CD4-positive, alpha-beta T cell treated with Interferon alpha-2 for 1 hour (primary cell): ENCODE data around the gene HFM1.
"Not testable (repeated sequence)": the region's sequence is repeated elsewhere in the genome, so short reads cannot be mapped to it uniquely, and the experiment has no call there.

Experiments
- DNase-seq, 2 donors: peaks; one replicate each; pipeline ENCODE4 v3.0.0-alpha.2; 2020 to 2022

The HFM1 gene

DNA sequence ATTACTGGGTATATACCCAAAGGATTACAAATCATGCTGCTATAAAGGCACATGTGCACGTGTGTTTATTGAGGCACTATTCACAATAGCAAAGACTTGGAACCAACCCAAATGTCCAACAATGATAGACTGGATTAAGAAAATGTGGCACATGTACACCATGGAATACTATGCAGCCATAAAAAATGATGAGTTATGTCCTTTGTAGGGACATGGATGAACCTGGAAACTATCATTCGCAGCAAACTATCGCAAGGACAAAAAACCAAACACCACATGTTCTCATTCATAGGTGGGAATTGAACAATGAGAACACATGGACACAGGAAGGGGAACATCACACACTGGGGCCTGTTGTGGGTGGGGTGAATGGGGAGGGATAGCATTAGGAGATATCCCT, 32.4 kb downstream of the HFM1 start:
- not testable (repeated sequence) for DNase-seq

- no peak for DNase-seq
These were observed 55.1 kb downstream of the HFM1 start for GRCh38 chr1:91349524-91349923.

GRCh38 chr1:91346824-91347223, 57.8 kb downstream of the HFM1 start:
- DNase-seq = no peak

- DNase-seq = no peak
These were observed 59.1 kb downstream of the HFM1 start for GRCh38 chr1:91345395-91346005.

- DNase-seq = no peak
These were observed 66.1 kb downstream of the HFM1 start for GRCh38 chr1:91338501-91338900.

DNA sequence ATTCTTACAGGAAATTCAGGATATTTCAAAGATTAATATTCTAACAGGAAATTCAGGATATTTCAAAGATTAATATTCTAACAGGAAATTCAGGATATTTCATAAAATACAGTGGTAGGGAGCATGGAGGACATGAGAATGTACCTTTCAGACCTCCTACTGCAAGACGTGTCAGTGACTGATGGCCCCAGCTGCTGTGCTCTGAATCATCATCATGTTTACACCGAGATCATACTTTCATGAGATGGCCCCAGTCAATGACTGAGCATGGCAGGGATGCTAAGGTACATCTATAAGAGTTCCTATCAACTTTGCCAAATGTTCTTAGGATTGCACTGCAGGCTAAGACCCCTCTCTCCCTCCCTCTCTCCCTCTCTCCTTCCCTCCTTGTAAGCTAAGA, 69.0 kb downstream of the HFM1 start:
- no peak for DNase-seq

DNA sequence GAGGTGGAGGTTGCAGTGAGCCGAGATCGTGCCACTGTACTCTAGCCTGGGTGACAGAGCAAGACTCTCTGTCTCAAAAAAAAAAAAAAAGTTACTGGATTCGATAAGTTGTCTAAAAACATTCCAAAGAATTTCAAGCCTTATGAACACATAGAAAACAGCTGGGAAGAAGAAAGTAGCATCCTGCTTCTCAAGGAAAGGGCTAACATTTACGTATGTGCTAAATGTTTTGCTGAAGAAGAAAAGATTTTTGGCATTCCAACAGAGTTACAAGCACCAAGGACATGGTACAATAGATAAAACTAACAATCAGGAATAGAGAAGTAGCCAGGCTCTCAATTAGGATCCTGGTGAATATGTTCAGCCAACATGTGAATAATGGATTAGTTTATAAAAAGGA, 69.8 kb downstream of the HFM1 start:
- DNase-seq = no peak

DNA sequence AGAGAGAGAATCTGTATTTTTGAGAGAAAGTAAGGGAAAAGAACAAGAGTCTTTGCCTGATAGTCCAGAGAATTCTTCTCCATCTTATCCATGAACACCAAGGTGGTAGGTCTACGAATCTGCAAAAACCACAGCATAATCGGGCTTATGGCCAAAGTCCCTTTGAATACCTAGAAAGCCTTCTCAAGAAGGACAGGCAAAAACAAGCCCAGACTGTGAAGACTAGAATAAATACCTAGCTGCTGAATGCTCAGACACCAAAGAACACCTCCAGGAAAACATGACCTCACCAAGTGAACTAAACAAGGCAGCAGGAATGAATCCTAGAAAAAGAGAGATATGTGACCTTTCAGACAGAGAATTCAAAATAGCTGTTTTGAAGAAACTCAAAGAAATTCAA, 79.2 kb downstream of the HFM1 start:
- no peak for DNase-seq

GRCh38 chr1:91314643-91315042, 90.0 kb downstream of the HFM1 start:
- no peak for DNase-seq

DNA sequence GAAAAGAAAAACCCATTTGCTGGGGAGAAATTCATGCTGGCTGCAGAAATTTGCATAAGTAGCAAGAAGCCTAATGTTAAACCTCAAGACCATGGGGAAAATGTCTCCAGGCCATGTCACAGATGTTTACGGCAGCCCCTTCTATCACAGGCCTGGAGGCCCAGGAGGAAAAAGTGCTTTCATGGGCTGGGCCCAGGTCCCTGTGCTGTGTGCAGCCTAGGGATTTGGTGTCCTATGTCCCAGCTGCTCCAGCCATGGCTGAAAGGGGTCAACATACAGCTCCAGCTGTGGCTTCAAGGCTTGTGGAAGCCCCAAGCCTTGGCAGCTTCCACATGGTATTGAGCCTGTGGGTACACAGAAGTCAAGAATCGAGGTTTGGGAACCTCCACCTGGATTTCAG, 93.0 kb downstream of the HFM1 start:
- DNase-seq = no peak

DNA sequence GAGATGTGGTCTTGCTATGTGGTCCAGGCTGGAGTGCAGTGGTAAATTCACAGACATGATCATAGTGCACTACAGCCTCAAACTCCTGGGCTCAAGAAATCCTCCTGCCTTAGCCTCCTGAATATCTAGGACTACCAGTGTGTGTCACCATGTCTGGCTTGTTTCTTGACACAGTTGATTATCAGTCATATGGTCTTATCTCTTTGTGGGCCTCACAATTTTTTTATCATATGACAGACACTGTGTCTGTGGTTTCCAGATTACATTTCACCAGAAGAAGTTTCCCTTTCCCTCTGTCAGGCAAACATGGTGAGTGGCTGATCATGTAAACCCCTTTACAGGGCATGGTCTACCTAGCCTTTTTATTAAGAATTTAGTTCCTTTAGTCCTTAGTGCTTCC, 96.1 kb downstream of the HFM1 start:
- DNase-seq = no peak

- DNase-seq = no peak
These were observed 96.7 kb downstream of the HFM1 start for GRCh38 chr1:91307784-91308409.

DNA sequence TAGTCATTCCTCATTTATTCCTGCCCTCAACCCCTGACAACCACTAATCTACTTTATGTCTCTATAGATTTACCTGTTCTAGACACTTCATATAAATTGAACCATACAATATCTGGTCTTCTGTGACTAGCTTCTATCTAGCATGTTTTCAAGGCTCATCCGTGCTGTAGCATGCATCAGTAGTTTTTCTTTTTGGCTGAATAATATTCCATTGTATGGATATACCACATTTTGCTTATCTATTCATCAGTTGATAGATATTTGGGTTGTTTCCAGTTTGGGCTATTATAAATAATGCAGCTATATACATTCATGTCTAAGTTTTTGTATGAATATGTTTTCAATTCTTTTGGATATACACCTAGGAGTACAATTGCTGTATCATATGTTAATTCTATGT, 101.5 kb downstream of the HFM1 start:
- DNase-seq = no peak

GRCh38 chr1:91288843-91289553, 115.6 kb downstream of the HFM1 start:
- not testable (repeated sequence) for DNase-seq

DNA sequence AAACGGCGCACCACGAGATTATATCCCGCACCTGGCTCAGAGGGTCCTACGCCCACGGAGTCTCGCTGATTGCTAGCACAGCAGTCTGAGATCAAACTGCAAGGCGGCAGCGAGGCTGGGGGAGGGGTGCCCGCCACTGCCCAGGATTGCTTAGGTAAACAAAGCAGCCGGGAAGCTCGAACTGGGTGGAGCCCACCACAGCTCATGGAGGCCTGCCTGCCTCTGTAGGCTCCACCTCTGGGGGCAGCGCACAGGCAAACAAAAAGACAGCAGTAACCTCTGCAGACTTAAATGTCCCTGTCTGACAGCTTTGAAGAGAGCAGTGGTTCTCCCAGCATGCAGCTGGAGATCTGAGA, 117.7 kb downstream of the HFM1 start:
- DNase-seq = not testable (repeated sequence)

- DNase-seq = not testable (repeated sequence)
These were observed 118.2 kb downstream of the HFM1 start for GRCh38 chr1:91286259-91286961.

GRCh38 chr1:91283421-91283726, 121.3 kb downstream of the HFM1 start:
- no peak for DNase-seq

GRCh38 chr1:91282695-91283420, 121.8 kb downstream of the HFM1 start:
- peak; percentile 28 to 52 for DNase-seq

- no peak for DNase-seq
These were observed 122.9 kb downstream of the HFM1 start for GRCh38 chr1:91281782-91282181.

DNA sequence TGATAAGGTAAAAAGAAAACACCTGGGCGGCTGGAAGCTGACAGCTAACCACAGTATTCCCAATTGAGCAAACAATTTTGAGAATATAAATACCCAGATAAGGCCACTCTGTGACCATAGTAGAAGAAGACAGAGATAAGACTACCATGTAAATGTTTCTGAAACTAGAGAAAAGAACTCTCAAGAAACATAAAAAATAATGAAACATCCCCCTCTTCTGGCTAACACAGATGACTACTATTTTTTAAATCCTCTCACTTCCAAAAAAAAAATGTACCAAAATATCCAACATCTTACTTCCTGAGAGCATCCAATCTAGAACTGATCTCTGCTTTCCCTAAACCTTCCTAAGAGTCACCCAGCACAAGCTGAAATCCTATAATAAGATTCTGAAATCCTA, 125.9 kb downstream of the HFM1 start:
- no peak for DNase-seq

DNA sequence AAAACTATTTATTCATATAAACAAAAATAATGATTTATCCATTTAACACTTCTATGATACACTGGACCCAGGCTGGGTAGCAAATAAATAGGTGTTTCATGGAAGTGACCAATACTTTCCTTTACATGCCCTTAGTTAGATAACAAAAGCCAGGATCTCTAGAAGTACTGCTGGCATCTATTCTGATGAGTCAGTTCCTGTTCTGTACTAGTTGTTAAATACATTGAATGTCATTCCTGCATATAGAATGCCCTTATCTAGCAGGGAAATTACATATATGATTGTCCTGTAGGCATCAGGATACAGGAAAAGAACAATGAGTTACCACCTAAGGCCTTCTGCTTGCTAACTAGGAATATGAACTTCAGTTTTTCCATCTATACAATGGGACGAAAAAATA, 130.8 kb downstream of the HFM1 start:
- no peak for DNase-seq

DNA sequence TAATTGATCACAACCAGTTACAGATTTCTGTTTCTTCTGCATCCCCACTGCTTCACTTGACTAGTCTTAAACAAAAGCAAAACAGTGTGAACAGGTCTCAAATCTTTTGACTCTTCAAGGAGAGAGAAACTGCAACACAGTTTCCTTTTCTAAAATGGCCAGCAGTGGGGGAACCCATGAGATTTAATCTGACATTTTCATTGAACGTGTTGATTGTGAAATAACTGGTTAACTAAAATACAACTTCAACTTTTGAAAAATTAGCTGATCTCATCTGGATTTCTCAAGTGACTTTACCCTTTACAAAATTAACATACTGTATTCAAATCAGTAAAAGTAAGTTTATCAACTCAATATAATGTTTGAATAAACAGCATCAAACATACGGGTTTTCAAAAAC, 143.0 kb downstream of the HFM1 start:
- no peak for DNase-seq

- no peak for DNase-seq
These were observed 159.2 kb downstream of the HFM1 start for GRCh38 chr1:91245435-91245834.
